CD4-positive, alpha-beta T cell treated with Interleukin-15 for 4 hours (primary cell): Measurements from ENCODE around the gene DAP.
"Not testable (repeated sequence)": the region's sequence is repeated elsewhere in the genome, so short reads cannot be mapped to it uniquely, and the experiment has no call there.

Experiments
- DNase-seq: peaks from one replicate; pipeline ENCODE4 v3.0.0-alpha.2; 2020; ENCODE audit warnings: low spot score

The DAP gene

DNA sequence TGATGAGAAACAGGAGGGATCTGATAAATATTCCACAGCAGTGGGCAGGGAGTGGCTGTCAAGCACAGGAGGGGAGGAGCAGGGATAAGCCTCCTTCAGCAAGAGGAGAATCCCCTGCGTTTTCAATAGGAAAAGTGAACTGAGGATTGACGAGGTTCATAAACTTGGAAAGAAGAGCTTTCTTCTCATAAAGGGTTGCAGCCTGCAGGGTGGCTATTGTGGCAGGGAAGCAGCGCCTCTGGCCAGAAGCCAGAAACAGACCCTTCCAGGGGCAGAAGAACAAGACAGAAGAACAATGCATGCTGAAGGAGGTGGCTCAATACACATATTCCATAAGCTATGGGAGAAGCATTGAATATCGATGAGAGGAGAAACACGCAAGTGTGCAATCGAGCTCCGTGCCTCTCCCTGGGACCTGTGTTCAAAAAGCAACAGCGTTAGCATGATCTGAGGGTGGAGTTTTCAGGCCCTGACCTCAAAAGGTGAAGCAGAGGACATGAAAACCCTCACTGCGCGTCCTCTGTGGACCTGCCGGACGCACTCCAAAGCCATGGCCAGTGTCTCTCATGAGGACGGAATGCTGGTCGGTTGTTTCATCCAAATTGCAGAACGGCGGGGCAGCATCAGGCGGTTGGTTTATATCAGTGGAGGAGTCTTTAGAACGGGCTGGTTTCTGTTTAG is 129.6 kb downstream of the DAP start:
- DNase-seq = no peak

DNA sequence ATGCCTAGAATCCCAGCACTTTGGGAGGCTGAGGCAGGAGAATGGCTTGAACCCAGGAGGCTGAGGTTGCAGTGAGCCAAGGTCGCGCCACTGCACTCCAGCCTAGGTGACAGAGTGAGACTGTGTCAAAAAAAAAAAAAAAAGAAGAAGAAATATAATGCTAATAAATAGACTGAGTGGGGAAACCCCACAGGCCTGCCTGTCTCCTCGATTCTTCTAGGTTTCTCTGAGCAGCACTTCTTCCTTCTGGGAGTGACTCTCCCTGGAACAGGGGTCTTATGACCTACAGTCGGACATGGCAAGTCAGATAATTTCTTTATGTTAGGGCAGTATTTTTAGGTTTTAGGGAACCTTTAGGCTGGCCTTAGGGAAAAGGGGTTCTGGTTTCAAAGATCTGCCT is 130.3 kb downstream of the DAP start:
- DNase-seq = not testable (repeated sequence)

DNA sequence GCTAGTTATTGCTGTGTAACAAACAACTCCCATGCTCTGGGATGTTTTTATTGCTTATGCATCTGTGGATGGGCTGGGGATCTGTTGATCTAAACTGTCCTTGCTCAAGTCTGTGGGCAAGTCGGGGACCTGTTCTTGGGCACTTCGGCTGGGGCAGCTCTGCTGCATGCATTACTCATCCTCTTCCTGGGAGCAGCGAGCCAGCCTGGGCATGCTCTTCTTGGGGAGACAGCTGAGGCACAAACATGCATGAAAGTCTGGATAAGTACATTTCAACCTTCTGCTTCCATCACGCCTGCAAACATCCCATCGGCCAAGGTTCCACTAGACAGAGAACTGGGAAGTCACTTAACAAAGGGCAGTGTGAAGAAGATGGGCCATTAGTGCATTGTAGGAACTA is 130.9 kb downstream of the DAP start:
- DNase-seq = no peak

DNA sequence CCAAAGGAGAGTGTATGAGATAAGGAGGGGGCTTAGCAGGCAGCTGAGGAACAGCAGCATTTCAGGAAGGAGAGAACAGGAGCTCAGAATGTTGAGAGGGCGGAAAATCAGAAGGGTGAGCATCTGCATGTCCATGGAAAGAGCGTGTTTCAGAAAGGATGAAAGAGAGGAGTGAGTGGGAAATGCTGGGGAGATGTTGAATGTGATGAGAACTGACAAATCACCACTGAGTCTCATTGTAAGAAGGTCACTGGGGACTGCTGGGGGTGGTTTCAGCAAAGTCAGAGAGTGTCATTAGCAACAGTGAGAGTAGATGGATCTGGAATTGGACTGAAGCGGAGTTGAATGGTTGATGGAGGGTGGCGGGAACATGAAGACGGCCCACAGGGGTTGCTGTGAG is 131.4 kb downstream of the DAP start:
- no peak for DNase-seq
